GM12878 (cell line): ENCODE data around the gene ANKRD36C.
"Not testable (repeated sequence)": the region's sequence is repeated elsewhere in the genome, so short reads cannot be mapped to it uniquely, and the experiment has no call there.

Experiments used
- BHLHE40 ChIP-seq, 2 experiments: fragments of 450-650 bp in 1 of 2; IDR thresholded peaks; 2 replicates each; pipeline ENCODE4 v1.6.1; 2011 to 2017; ENCODE audit warnings: low read depth in 2 of 2, borderline replicate concordance in 1 of 2, improper control_type of control experiment in 1 of 2, low read length in 1 of 2, mild to moderate bottlenecking in 1 of 2
- CBX3 ChIP-seq: fragments of 200-600 bp; sonication (generic); IDR thresholded peaks from 2 replicates; pipeline ENCODE4 v1.6.1; 2016; ENCODE audit warnings: low read depth, borderline replicate concordance
- FOXM1 ChIP-seq: IDR thresholded peaks from 2 replicates; pipeline ENCODE4 v1.6.1; 2012; ENCODE audit warnings: low read depth, mild to moderate bottlenecking, inconsistent platforms, low read length, moderate library complexity
- NRF1 ChIP-seq: conservative IDR thresholded peaks from 2 replicates; pipeline ENCODE4 v1.6.1; 2011; ENCODE audit warnings: mild to moderate bottlenecking, low read depth, low read length, improper control_type of control experiment
- POLR2A ChIP-seq: IDR thresholded peaks from 2 replicates; pipeline ENCODE4 v1.6.1; 2011; ENCODE audit warnings: low read depth, mild to moderate bottlenecking, low read length
- RAD21 ChIP-seq: IDR thresholded peaks from 2 replicates; pipeline ENCODE4 v1.6.1; 2011; ENCODE audit warnings: mild to moderate bottlenecking, low read depth, low read length, moderate library complexity; ENCODE audit not compliant: insufficient read depth
- RFX5 ChIP-seq: IDR thresholded peaks from 2 replicates; pipeline ENCODE4 v1.6.1; 2011; ENCODE audit warnings: low read depth, low read length, improper control_type of control experiment
- SMC3 ChIP-seq: IDR thresholded peaks from 2 replicates; pipeline ENCODE4 v1.6.1; 2011; ENCODE audit warnings: low read length, improper control_type of control experiment, borderline replicate concordance
- TF ChIP-seq, protein P1 (sequence below), 3 experiments: IDR thresholded peaks in 2 of 3; conservative IDR thresholded peaks in 1 of 3; 2 replicates each; pipeline ENCODE4 v1.5.1; 2011; ENCODE audit warnings: low read depth in 3 of 3, low read length in 3 of 3, mild to moderate bottlenecking in 3 of 3, control low read depth in 2 of 3, moderate library complexity in 2 of 3, inconsistent platforms in 1 of 3, mixed read lengths in 1 of 3; ENCODE audit not compliant: control insufficient read depth in 2 of 3, insufficient read depth in 1 of 3; ENCODE audit errors: extremely low read depth in 1 of 3
- TF ChIP-seq, protein P2 (sequence below): IDR thresholded peaks from 2 replicates; pipeline ENCODE4 v1.6.1; 2011; ENCODE audit warnings: borderline replicate concordance, low read depth, mild to moderate bottlenecking, moderate library complexity, mixed read lengths, low read length; ENCODE audit not compliant: insufficient read depth; ENCODE audit errors: extremely low read length
- TF ChIP-seq, protein P3 (sequence below): IDR thresholded peaks from 2 replicates; pipeline ENCODE4 v1.6.1; 2011; ENCODE audit warnings: low read depth, mild to moderate bottlenecking, low read length, moderate library complexity, borderline replicate concordance; ENCODE audit errors: extremely low read depth

DNA sequence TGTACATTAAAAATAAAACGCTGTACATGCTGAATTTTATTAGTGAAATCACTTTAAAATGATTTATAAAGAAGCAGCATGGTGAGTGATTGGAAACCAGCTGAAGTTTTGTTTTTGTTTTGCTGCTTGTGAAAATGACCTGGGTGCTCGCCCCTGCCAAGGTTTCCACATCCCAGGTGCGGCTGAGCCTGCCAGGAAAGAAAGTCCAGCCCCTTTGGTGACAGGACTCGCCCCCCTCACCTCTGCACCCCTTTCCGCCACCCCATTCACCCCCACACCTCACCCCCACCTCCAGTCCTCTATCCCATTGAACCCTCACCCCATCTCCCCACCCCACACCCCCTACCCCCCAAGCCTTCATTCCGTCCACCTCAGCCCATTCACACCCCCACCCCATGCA lies 740 bp downstream of the ANKRD36C start:
- TF ChIP-seq RFX5; SMC3; CBX3; POLR2A; RAD21; BHLHE40 (IDR thresholded peaks at IDR 0.05; ENCODE audit: borderline replicate concordance in 1 of 2, low read depth in 2 of 2, low read length in 1 of 2); NRF1; FOXM1: not testable (repeated sequence)
- TF ChIP-seq, protein P1, sequence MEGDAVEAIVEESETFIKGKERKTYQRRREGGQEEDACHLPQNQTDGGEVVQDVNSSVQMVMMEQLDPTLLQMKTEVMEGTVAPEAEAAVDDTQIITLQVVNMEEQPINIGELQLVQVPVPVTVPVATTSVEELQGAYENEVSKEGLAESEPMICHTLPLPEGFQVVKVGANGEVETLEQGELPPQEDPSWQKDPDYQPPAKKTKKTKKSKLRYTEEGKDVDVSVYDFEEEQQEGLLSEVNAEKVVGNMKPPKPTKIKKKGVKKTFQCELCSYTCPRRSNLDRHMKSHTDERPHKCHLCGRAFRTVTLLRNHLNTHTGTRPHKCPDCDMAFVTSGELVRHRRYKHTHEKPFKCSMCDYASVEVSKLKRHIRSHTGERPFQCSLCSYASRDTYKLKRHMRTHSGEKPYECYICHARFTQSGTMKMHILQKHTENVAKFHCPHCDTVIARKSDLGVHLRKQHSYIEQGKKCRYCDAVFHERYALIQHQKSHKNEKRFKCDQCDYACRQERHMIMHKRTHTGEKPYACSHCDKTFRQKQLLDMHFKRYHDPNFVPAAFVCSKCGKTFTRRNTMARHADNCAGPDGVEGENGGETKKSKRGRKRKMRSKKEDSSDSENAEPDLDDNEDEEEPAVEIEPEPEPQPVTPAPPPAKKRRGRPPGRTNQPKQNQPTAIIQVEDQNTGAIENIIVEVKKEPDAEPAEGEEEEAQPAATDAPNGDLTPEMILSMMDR (IDR thresholded peaks at IDR 0.05 in 2 of 3, conservative IDR thresholded peaks at IDR 0.05 in 1 of 3; ENCODE audit: control insufficient read depth in 2 of 3, extremely low read depth in 1 of 3, insufficient read depth in 1 of 3, low read depth in 3 of 3, low read length in 3 of 3) = not testable (repeated sequence)
- TF ChIP-seq, protein P2, sequence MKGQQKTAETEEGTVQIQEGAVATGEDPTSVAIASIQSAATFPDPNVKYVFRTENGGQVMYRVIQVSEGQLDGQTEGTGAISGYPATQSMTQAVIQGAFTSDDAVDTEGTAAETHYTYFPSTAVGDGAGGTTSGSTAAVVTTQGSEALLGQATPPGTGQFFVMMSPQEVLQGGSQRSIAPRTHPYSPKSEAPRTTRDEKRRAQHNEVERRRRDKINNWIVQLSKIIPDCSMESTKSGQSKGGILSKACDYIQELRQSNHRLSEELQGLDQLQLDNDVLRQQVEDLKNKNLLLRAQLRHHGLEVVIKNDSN = not testable (repeated sequence)
- TF ChIP-seq, protein P3, sequence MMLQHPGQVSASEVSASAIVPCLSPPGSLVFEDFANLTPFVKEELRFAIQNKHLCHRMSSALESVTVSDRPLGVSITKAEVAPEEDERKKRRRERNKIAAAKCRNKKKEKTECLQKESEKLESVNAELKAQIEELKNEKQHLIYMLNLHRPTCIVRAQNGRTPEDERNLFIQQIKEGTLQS = not testable (repeated sequence)
